ENCODE data around the gene FPR1.

FPR1 gene

GRCh38 chr19:51708811-51709210, 42.9 kb downstream of the FPR1 start:
- no peak overlapping the region for H3K4me2 ChIP-seq (ENCODE audit: low read depth, low read length, poor library complexity, severe bottlenecking)
- H3K79me2 ChIP-seq (ENCODE audit: insufficient read depth, low read length) = 0 out of 2 replicates have a peak, but pooled peaks cover 4% of the 10 kb centered on the region
- no peaks in the 10 kb centered on the region for H3K36me3 ChIP-seq (ENCODE audit: low read length)
- no peak overlapping the region for H3K27ac ChIP-seq (ENCODE audit: low read depth, low read length)
- no peaks in the 10 kb centered on the region for H3F3A ChIP-seq (ENCODE audit: insufficient read depth)
- H3K9me3 ChIP-seq (ENCODE audit: insufficient read depth, low read length) = no peaks in the 10 kb centered on the region
- no peak for TF ChIP-seq CTCF (IDR thresholded peaks at IDR 0.05; ENCODE audit: insufficient read depth, low read length, poor library complexity, severe bottlenecking)
- TF ChIP-seq EZH2phosphoT487 (conservative IDR thresholded peaks at IDR 0.05; ENCODE audit: low read length) = no peak
- no peaks in the 10 kb centered on the region for H3K9me2 ChIP-seq (replicated peaks; ENCODE audit: insufficient read depth, low read length)
- H3K27me3 ChIP-seq (ENCODE audit: low read length) = no peaks in the 10 kb centered on the region
- H3K9ac ChIP-seq (ENCODE audit: low read length) = no peak overlapping the region
- H3K4me3 ChIP-seq (ENCODE audit: insufficient read depth, low read length, poor library complexity, severe bottlenecking) = no peak overlapping the region
- no peaks in the 10 kb centered on the region for H4K20me1 ChIP-seq (ENCODE audit: low read depth, low read length)
- no peak overlapping the region for H2AFZ ChIP-seq (ENCODE audit: low read depth, low read length, severe bottlenecking)

GRCh38 chr19:51706885-51707284, 44.8 kb downstream of the FPR1 start:
- no peaks in the 10 kb centered on the region for H3K9me2 ChIP-seq (replicated peaks; ENCODE audit: insufficient read depth, low read length)
- H3K9me3 ChIP-seq (ENCODE audit: insufficient read depth, low read length) = no peaks in the 10 kb centered on the region
- no peaks in the 10 kb centered on the region for H3K27me3 ChIP-seq (ENCODE audit: low read length)
- 0 out of 2 replicates have a peak, but pooled peaks cover 4% of the 10 kb centered on the region for H3K79me2 ChIP-seq (ENCODE audit: insufficient read depth, low read length)
- H3K9ac ChIP-seq (ENCODE audit: low read length) = no peak overlapping the region
- H3K4me3 ChIP-seq (ENCODE audit: insufficient read depth, low read length, poor library complexity, severe bottlenecking) = no peak overlapping the region
- no peaks in the 10 kb centered on the region for H3K36me3 ChIP-seq (ENCODE audit: low read length)
- no peaks in the 10 kb centered on the region for H4K20me1 ChIP-seq (ENCODE audit: low read depth, low read length)
- no peak for TF ChIP-seq EZH2phosphoT487 (conservative IDR thresholded peaks at IDR 0.05; ENCODE audit: low read length)
- no peak for TF ChIP-seq CTCF (IDR thresholded peaks at IDR 0.05; ENCODE audit: insufficient read depth, low read length, poor library complexity, severe bottlenecking)
- H3K4me2 ChIP-seq (ENCODE audit: low read depth, low read length, poor library complexity, severe bottlenecking) = no peak overlapping the region
- no peaks in the 10 kb centered on the region for H3F3A ChIP-seq (ENCODE audit: insufficient read depth)
- H3K27ac ChIP-seq (ENCODE audit: low read depth, low read length) = no peak overlapping the region
- H2AFZ ChIP-seq (ENCODE audit: low read depth, low read length, severe bottlenecking) = no peak overlapping the region

- Histone ChIP-seq H3F3A (ENCODE audit: insufficient read depth) (no peaks in the 10 kb centered on the region), H3K36me3 (ENCODE audit: low read length) (no peaks in the 10 kb centered on the region), H3K27me3 (ENCODE audit: low read length) (no peaks in the 10 kb centered on the region), H2AFZ (ENCODE audit: low read depth, low read length, severe bottlenecking) (no peak overlapping the region), H3K4me3 (ENCODE audit: insufficient read depth, low read length, poor library complexity, severe bottlenecking) (no peak overlapping the region), H3K9me3 (ENCODE audit: insufficient read depth, low read length) (no peaks in the 10 kb centered on the region), H3K79me2 (ENCODE audit: insufficient read depth, low read length) (0 out of 2 replicates have a peak, but pooled peaks cover 4% of the 10 kb centered on the region), H3K27ac (ENCODE audit: low read depth, low read length) (no peak overlapping the region), H3K9ac (ENCODE audit: low read length) (no peak overlapping the region), H3K4me2 (ENCODE audit: low read depth, low read length, poor library complexity, severe bottlenecking) (no peak overlapping the region), H4K20me1 (ENCODE audit: low read depth, low read length) (no peaks in the 10 kb centered on the region), H3K9me2 (replicated peaks; ENCODE audit: insufficient read depth, low read length) (no peaks in the 10 kb centered on the region)
- TF ChIP-seq CTCF (IDR thresholded peaks at IDR 0.05; ENCODE audit: insufficient read depth, low read length, poor library complexity, severe bottlenecking) (no peak), EZH2phosphoT487 (conservative IDR thresholded peaks at IDR 0.05; ENCODE audit: low read length) (no peak)
These were observed 45.4 kb downstream of the FPR1 start for GRCh38 chr19:51706296-51706695.
